Right ventricle myocardium inferior (tissue), 1 donor: Measurements from ENCODE around the gene PRKCA. TPM values are rescaled to one million over a fixed set of nuclear protein-coding genes. Genes with fewer than 3 reads are reported as not detected.

ENCODE experiments used
- ATAC-seq: fragments of 200-7000 bp; cut with Tn5 transposase; one replicate; pipeline ENCODE4 v1.9.1; 2020; ENCODE audit warnings: mild to moderate bottlenecking, moderate library complexity
- DNase-seq: peaks from one replicate; pipeline ENCODE4 v3.0.0; 2021; ENCODE audit errors: missing footprints
- intact Hi-C: fragments of 100-400 bp; cut with DNase I; formaldehyde crosslinking; loops from one replicate; pipeline ENCODE4 v1.11.0; 2022
- total RNA-seq: library from RNA; stranded (reverse); fragmentation: NEBNext Ultra II Directional; extraction: Animal tissue kit (Norgen Biotek cat#: 25700); gene quantifications from one replicate; pipeline ENCODE4 v1.2.1, GENCODE V29; 2021
- donor health status: DM: no; HTN: yes; CAD: no; lungs with severe emphysema.

The PRKCA gene
- total RNA-seq, 1 donor from 2014 or later: 6.9 TPM

DNA sequence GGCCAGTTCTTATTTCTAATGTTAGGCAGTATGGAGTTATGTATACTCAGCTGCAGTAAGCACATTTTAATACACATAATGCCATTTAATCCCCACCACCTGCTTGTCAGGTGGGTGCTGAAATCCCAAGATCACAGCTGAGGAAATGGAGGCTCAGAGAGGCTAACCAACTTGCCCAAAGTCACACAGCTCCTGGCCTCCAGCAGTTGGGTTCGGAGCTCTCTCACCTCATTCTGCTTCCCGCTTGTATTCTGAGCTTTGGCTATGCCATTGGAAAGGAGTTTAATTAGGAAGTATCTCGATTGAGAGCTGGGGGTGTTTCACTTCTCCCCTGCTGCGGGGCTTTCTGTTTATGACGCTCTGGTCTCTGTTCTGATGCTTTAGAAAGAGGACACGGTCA, 459.9 kb downstream of the PRKCA start:
- intact Hi-C loops: no loop called here
- DNase-seq: no peak
- no peak for ATAC-seq

DNA sequence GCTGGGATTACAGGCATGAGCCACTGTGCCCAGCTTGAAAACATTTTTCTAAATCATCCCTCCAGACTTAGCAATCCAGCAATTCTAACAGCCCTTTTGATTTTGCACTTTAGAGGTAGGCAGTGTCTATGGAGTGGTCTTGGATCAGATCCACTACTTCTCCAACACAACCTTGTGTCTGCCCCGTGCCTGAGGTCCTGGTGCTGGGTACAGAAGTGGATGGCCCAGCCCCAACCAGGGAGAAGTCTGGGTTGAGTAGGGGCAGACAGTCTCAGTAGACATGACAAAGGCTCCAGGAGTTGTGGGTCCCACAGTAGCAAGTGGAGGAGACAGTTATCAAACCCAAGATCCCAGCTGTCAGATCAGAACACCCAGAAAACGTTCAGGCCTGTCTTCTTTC, 460.6 kb downstream of the PRKCA start:
- no peak for ATAC-seq
- no peak for DNase-seq
- intact Hi-C loops: no loop called here

DNA sequence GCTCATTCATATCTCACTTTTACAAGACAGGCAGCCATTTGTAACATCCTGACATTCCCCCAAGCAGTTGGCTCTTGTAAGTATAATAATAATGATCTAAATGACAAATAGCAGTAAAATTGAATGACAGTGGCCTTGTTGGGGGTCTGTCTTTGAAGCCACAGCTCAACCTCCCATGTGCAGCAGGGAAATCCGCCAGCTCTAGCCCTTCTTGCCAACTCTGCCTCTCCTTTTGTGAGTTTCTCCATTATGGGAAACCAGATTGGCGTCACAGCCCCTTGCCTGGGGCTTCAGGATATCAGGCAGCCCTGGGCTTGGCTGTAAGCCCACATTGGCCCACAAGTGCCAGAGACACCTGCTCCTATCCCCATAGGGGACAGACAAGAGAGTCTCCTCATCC, 462.1 kb downstream of the PRKCA start:
- ATAC-seq (no peak), DNase-seq (no peak)
- intact Hi-C loops: no loop called here

DNA sequence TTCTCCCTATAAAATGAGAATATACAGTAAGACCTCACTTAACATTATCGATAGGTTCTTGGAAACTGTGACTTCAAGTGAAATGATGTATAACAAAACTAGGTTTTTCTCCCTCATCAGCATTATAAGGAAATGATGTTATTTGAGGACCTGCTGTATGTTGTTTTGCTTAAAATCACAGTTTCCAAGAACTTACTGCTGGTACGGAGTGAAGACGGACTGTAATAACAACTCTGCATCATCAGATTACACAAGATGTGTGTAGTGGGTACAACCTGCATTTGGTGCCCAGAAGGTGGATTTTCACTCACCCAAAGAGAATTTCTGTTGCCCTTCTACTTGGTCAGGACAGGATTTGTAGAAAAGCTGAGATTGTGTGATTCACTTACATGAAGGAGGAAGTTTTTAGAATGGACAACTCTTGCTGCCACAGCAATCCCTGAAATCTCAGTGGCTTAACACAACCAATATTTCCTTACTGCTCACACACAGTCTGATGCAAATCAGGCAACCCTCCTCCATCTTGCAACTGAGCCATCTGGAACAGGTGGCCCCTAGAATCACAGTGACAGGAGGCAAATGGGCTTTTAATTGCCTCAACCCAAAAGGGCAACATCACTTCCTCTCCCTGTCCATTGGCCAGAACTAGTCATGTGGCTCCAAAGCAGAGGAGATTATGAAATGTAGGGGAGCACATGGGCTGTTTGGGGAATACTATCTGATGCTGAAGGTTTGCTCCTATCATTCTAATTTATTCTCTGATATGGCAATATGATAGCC, 464.9 kb downstream of the PRKCA start:
- ATAC-seq (no peak), DNase-seq (no peak)
- intact Hi-C loops: no loop called here

DNA sequence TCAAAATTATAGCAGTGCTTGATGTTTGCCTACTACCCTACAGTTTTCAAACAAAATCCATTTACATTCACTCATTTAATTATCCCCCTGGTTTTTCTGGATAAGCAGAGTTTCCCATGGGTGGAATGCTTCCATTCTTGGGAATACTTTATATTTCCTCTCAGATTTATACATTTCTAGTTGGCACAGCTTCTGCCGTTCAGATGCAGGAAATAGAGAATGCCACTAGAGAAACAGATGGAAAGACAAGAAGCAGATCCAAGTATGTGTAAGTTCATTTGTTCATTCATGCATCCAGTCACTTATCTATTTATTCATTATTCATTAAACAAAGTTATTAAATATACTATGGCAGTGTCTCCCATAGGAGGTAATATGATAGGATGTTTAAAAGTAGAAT, 467.5 kb downstream of the PRKCA start:
- DNase-seq (no peak), ATAC-seq (no peak)
- intact Hi-C loops: no loop called here

DNA sequence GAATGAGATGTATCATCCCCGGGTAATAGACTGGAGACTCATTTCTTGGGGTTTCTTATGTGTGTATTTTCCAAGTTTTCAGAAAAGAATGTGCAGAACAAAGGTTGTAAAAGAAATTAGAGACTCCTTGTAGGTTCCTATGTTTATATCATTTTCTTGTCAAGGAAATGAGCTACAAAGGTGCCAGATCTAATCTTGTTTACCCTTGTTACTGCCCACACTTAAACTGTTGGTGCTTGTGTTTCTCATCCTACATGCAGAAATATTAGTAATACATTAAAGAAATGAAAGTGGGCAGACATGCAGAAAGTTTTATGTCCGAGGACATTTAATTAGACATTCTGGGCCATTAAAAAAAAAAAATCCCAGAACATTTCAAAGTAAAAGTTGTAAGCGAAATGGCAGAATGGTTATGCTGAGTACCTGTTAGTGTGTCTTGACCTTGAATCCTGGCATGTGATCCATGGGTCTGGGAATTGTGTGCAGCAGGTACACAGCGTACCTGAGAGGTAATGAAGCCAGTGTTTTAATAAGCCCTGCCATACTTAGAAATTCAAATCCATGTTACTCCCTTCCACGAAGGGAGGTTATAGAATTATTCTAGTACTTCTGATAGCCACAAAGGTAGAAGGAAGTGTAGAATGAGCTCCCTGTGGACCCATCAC, 469.9 kb downstream of the PRKCA start:
- no peak for ATAC-seq
- no peak for DNase-seq
- intact Hi-C loops: no loop called here

DNA sequence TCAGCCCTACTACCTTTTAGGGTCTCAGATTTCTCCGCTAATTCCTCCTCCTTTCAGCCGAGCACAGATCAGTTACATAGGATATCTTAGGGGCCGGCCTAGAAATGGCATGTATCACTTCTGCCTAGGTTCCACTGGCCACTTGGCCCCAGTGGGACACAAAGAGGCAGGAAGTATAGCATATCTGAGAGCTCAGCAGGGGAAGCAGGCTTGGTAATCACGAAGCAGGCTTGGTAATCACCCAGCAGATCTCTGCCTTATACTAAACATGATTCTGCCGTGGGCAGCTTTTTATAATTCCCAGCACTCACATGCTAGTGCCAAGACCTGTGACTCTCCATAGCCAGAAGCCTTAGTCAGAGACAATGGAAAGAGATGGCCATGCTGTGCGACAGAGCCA, 472.9 kb downstream of the PRKCA start:
- DNase-seq: no peak
- ATAC-seq: no peak
- intact Hi-C loops: no loop called here

DNA sequence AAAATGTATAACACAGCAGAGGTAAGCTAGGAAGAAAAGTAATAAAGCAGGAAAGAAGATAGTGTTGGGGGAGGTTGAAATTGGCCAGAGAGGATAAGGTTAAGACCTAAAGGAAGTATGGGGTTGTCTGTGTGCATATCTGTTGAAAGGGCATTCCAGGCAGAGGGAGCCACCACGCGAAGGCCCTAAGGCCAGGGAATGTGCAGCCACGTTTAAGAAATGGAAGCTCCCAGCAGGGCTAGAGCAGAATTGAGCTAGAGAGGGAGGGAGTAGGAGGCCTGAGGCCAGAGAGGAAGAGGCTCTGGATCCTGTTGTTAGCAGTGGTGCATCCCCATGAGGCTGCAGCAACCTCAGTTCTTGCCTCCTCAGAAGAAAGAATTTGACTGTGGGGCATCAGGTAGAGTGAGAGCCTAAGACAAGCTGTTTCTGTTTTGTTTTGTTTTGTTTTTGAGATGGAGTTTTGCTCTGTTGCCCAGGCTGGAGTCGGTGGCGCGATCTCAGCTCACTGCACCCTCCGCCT, 473.5 kb downstream of the PRKCA start:
- intact Hi-C loops: no loop called here
- ATAC-seq (no peak), DNase-seq (no peak)

DNA sequence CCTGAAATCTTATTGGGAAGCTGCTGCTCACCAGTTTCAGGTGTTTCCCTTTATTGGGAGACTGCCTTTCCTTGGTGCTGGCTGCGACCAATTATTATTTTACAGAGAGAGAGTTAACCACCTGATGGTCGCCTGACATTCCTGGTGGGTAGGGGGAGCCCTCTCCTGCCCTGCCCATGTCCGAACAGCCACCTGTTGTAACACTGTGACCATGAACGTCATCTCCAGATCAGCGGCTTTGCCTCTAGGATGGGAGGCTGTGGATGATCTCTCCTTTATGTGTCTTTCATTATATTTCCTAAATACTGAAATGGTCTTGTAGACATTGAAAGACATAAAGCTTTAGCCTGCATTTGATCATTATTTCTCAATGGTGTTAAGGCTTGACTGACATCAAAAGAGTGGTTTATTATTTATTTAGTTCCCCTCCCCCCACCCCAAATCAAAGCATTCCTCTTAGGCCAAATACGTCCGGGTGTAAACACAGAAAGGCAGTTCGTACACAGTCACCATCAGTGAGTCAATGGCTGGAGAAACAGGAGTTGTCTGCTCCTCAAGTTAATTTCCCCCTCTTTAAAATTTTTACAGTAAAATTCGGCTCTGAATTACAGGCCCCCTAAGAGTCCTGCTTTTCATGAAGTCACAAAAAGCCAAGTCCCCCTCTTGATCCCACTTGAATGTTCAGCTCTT, 474.7 kb downstream of the PRKCA start:
- no peak for ATAC-seq
- intact Hi-C loops: no loop called here
- no peak for DNase-seq

DNA sequence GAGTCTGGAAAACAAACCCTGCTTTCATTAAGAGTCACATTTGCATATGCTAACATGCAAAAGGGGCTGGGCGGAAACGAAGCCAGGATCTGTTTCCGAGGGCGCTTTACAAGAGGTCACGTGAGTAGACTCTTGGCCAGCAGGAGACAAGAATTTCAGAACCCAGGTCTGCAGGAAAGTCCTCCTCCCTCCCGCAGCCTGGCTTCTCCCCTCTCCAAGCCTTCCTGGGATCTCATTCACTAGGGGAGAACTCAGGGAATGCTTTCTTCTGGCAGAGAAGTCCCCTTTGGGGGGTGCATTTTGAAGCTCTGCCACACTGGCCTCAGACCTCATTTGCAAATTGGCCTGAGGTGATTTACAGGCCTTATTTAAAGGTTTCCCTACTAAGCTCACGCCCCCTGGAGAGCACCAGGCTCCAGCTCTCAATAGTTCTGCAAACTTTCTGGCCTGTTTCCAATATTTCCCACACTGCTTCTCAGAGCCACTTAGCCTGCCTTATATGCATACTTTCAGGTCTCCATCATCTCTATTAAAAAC, 475.3 kb downstream of the PRKCA start:
- intact Hi-C loops: no loop called here
- ATAC-seq: no peak
- no peak for DNase-seq

DNA sequence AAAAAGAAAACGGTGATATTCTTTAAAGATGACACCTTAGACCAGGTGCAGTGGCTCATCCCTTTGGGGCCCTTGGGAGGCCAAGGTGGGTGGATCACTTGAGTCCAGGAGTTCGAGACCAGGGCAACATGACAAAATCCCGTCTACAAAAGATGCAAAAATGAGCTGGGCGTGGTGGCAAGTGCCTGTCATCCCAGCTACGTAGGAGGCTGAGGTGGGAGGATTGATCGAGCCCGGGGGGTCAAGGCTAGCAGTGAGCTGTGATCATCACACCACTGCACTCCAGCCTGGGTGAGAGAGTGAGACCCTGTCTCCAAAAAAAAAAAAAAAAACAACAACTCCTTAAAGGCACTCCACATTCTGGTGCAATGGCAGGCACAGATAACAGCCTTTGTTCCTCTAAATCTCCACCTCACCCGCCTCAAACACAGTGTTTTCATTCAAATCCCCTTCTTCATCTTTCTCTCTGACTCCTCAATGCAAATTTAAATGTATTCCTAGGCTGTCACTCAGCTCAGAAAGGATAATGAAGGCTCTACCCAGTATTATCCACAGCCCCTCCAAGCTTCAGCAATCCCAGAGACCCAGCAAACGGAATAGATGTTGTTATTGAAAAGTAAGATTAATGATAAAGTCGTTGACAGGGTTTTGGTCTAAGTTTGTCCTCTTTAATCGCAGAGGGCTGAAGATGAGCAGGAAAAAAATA, 476.3 kb downstream of the PRKCA start:
- intact Hi-C loops: no loop called here

DNA sequence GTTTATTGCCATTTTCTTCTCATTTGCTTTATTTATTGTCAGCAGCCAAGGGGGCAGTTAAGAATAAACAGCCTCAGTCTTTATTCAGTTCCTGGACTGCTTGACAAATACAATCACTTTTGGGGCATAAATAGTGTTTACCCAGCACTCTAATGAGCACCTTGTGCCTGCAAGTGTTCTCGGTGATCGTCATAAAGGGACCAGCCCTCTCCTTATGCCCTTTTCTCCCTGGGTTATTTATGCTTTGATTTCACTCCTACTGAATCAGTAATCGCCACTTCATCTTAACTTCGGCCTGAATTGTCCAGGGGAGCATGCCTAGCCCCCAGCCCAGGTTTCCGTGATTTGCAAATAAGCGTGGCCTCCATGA, 476.8 kb downstream of the PRKCA start:
- ATAC-seq (no peak), DNase-seq (no peak)
- intact Hi-C loops: no loop called here

More for the DNA sequence above, 476.3 kb downstream of the PRKCA start:
- ATAC-seq (no peak), DNase-seq (no peak)

DNA sequence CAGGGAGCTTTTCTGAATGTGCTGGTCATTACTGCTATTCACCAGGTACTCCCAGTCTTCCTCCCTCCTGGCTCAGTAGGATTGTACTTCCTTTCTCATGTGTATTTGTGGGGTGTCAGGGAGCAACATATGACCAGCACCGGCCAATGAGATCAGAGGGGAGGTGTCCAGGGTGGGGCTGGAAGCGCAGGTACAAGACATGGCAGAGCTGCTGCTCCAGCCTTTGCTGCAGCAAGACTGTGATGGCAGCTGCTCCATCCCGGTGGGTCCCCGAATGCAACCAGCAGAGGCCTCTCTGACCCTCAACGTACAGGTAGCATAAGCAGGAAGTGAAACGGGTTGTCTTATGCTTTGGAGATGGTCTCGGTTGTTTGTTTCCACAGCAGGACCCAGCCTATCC, 478.7 kb downstream of the PRKCA start:
- DNase-seq: no peak
- intact Hi-C loops: no loop called here
- no peak for ATAC-seq

DNA sequence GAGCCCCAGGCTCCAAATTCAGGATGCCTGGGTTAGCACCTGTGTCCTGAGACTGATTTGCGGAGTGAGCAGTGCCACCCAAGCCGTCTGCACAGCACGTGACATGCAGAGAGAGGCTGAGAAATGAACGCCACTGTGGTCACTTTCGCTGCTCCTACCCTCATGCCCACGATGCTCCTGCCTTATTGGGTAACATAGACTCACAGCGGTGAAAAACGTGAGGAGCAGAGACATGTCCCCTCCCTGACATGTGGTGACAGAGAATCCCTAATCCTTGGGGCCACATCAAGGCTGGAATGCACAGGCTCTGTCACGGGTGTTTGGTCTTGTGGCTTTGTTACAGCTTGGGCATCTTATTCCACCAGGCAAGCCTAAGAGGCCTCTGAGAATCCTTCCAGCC, 480.4 kb downstream of the PRKCA start:
- no peak for DNase-seq
- ATAC-seq: no peak
- intact Hi-C loops: no loop called here

DNA sequence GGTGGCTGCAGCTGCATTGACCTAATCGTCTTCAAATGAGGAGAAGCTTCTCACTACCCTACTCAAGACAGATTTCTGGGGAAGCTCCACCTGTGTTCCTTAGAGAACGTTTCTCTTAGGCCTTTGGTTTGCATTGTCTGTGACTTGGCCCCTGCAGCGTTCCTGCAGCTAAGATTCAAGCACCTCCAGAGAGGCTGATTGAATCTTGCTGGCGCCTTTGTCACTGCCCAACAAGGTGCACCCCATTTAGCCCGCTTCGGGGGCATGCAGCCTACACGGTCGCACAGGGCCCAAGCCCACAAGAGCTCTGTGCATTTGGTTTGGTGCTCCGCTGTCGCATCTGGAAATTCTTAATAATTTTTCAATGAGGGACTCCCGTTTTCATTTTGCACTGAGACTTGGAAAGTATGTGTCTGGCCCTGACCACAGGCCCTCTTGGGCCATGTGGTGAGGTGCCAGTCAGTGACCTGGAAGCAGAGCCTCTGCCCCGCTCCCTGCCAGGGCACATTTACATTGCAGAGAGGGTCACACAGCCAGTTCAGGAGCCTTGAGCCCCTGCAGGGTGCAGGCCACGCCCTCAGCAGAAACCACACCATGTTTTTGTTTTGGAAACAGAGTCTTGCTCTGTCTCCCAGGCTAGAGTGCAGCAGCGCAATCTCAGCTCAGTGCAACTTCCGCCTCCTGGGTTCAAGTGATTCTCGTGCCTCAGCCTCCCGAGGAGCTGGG, 481.4 kb downstream of the PRKCA start:
- ATAC-seq (no peak), DNase-seq (no peak)
- intact Hi-C loops: no loop called here

DNA sequence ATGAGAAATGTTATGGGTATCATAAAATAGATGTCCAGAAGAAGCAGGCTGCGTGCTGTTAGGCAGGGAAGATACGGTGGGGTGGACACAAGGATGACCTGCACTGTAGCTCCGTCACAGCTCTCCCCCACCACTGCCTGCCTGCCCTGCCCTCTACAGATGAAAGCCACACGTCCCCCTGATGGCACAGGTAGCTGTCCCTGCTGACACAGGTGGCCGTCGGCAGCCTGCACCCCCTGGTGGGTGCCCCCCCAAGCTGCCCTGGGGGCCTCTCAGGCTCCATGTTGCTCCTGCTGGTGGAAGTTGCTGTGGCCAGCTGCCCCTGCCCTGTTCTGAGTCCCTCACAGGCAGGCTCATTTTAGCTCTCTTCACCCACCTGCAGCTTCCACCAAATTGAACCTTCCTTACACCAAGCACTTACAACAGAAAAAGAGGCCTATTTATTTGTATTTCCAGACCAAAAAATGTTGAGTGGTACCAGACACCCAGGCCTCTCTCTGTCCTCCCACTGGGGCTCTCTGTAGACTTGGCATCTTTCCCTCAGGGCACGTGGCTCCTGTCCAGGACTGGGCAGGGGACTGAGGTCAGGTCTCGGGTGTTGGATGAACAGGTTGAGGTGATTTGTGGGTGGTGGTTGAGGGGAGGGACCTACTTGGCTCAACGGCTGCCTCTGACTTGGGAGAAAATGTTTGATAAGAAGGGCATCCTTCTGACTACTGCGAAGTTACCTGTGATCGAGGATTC, 482.4 kb downstream of the PRKCA start:
- ATAC-seq: peak; percentile 5
- DNase-seq: no peak
- intact Hi-C loops: no loop called here

DNA sequence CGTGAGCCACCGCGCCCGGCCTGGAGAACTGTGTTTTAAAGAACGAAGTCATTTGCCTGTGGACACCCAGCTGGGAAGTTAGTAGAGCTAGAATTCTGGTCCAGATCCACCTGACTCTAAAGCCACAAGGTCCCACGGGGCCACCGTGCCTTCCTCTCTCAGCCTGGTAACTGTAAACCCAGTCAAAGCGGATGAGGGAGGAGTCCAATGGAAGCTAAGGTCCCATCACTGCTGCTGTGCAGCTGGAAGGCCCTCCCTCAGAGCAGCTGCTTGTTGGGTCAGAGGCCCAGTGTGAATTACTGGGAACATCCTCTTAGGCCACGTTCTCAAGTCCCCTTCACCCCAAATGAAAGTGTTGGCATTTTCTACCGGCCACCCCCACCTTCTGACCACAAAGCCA, 483.7 kb downstream of the PRKCA start:
- DNase-seq (no peak), ATAC-seq (no peak)
- intact Hi-C loops: no loop called here

DNA sequence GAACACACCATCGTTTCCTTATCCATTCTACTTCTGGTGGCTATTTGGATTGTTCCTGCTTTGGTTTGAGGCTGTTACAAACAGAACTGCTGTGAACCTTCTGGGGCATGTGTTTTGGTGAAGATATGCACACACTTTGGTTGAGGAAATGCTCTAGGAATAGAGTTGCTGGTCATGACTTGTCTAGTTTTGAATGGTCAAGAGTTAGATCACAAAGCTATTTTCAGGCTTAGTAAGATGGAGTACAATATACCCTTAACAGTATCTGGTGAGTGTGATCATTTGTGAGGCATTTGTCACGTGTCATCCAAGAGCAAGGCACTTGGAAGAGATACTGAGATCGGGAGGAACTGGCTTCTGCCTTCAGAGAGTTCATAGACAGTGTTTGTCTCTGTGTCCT, 485.5 kb downstream of the PRKCA start:
- DNase-seq (no peak), ATAC-seq (no peak)
- intact Hi-C loops: no loop called here
